NT2/D1 (cell line): ENCODE results near the gene TMPRSS9.

Experiments used
- SUZ12 ChIP-seq: IDR thresholded peaks from 2 replicates; pipeline ENCODE4 v1.6.1; 2011; ENCODE audit not compliant: insufficient read length, insufficient read depth; ENCODE audit errors: extremely low read depth
- YY1 ChIP-seq: IDR thresholded peaks from 2 replicates; pipeline ENCODE4 v1.6.1; 2011; ENCODE audit not compliant: insufficient read length, insufficient read depth
- ZNF274 ChIP-seq: IDR thresholded peaks from 2 replicates; pipeline ENCODE4 v1.6.1; 2011; ENCODE audit warnings: mild to moderate bottlenecking, low read depth, low read length

- TF ChIP-seq YY1 (no peak), ZNF274 (no peak), SUZ12 (no peak)
Measured at GRCh38 chr19:2331601-2332246, 28.3 kb upstream of the TMPRSS9 start.
